Fibroblast of villous mesenchyme (primary cell): ENCODE results near the gene RANBP3. TPM values are rescaled to one million over a fixed set of nuclear protein-coding genes. Genes with fewer than 3 reads are reported as not detected.

Experiments
- DNase-seq: peaks from one replicate; pipeline ENCODE4 v3.0.0-alpha.2; 2010; ENCODE audit warnings: low read depth
- H3K4me3 ChIP-seq: 2 replicates; pipeline ENCODE4 v1.5.1; 2011; ENCODE audit warnings: low read depth, mild to moderate bottlenecking, low read length
- CTCF ChIP-seq: IDR thresholded peaks from 2 replicates; pipeline ENCODE4 v1.5.1; 2012; ENCODE audit warnings: low read depth, mild to moderate bottlenecking, low read length; ENCODE audit not compliant: insufficient read depth
- total RNA-seq: library from RNA; depleted of rRNA; stranded (reverse); fragments of >200 nt; gene quantifications from 2 replicates; pipeline ENCODE4 v1.2.3, GENCODE V29; 2012

The RANBP3 gene
- total RNA-seq, 1 donor = 45.8 TPM

DNA sequence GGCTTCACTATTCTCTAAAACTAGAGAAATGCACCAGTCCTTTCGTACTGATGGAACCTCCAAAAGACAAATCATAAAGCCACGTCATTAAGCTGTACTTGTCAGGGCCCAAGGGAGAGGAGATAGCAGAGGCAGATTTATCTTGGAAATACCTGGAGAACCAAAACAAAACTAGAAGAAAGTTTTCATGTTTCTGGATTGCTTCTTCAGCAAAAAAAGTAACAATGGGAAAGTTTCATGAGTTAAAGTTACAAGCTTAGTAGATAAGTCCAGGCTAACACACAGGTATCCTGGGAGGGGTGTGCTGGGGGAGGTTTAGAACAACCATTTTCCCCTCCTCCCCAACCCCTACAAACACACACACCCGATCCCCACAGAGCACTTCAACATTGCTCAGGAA is 21.6 kb downstream of the RANBP3 start:
- TF ChIP-seq CTCF = no peak
- DNase-seq = no peak
- H3K4me3 ChIP-seq = no peak overlapping the region

GRCh38 chr19:5955636-5955935 is 22.4 kb downstream of the RANBP3 start:
- TF ChIP-seq CTCF = no peak
- H3K4me3 ChIP-seq = no peak overlapping the region
- DNase-seq = peak; percentile 51

DNA sequence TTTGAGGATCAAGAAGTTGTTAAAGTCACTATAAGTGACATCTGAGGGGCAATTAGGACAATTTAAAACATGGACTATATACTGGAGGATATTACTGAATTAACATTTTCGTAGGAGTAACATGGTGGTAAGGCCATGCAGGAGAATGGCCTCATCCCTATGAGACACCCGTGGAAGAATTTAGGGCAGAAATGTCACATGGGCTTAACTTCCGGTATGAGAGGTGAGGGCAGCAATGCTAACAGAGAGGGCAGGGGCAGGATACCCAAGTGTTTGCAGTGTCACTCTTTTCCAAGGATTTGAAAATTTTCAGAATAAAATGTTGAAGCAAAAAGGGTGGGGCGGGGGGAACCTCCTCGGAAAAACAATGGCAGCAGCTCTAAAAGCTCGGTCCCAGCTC is 23.6 kb downstream of the RANBP3 start:
- H3K4me3 ChIP-seq = no peak overlapping the region
- peak; percentile 34 for DNase-seq
- no peak for TF ChIP-seq CTCF

DNA sequence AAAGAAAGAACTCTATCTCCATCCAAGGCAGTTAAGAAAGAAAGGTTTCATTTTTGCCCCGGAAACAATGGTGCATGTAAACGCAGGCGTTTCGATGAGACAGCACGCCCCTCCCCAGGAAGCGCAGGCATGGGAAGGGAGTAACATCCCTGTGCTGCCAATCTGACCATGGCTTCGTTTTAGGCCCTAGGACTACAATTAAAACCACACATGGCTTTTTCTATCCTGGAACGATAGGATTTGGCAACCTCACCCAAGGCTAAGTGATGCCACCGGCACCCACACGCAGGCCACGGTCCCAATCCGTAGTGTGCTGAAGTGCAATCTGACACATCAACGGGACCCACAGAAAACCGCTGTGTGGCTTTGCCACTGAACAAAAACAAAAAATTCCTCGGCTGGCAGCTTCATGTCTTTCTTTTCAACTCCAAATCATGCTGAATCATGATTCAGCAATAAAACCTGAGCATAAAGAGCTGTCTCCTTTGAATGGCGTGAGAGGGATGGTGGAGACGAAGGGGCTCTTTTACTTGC is 24.2 kb downstream of the RANBP3 start:
- no peak overlapping the region for H3K4me3 ChIP-seq
- TF ChIP-seq CTCF = no peak
- DNase-seq = no peak

GRCh38 chr19:5953030-5953589 is 24.8 kb downstream of the RANBP3 start:
- no peak for TF ChIP-seq CTCF
- no peak overlapping the region for H3K4me3 ChIP-seq
- peak; percentile 55 for DNase-seq

GRCh38 chr19:5952193-5953029 is 25.5 kb downstream of the RANBP3 start:
- H3K4me3 ChIP-seq = no peak overlapping the region
- DNase-seq = peak; percentile 29
- no peak for TF ChIP-seq CTCF
